Endothelial cell of umbilical vein (primary cell): ENCODE measurements around the gene STIMATE.

Source experiments
- CTCF ChIP-seq, 2 donors: IDR thresholded peaks; 1 replicate in 1 of 2; 2 replicates in 1 of 2; pipeline ENCODE4 v1.5.1; 2011; ENCODE audit warnings: low read length in 2 of 2, mild to moderate bottlenecking in 2 of 2, moderate library complexity in 2 of 2, control low read depth in 1 of 2, inconsistent platforms in 1 of 2, low read depth in 1 of 2; ENCODE audit not compliant: insufficient read depth in 1 of 2; ENCODE audit errors: extremely low read depth in 1 of 2
- EZH2 ChIP-seq: IDR thresholded peaks from 2 replicates; pipeline ENCODE4 v1.6.1; 2012; ENCODE audit warnings: borderline replicate concordance, low read depth, mild to moderate bottlenecking, moderate library complexity, low read length, inconsistent platforms; ENCODE audit not compliant: severe bottlenecking
- FOS ChIP-seq: IDR thresholded peaks from 2 replicates; pipeline ENCODE4 v1.6.1; 2011; ENCODE audit warnings: mild to moderate bottlenecking, low read length, moderate library complexity, borderline replicate concordance; ENCODE audit not compliant: insufficient read depth
- JUN ChIP-seq: IDR thresholded peaks from 2 replicates; pipeline ENCODE4 v1.6.1; 2011; ENCODE audit warnings: borderline replicate concordance, low read depth; ENCODE audit not compliant: insufficient read length, insufficient read depth
- MAX ChIP-seq: IDR thresholded peaks from 2 replicates; pipeline ENCODE4 v1.6.1; 2011; ENCODE audit not compliant: insufficient read depth, insufficient read length
- POLR2A ChIP-seq: IDR thresholded peaks from 2 replicates; pipeline ENCODE4 v1.6.1; 2012; ENCODE audit warnings: low read depth, mild to moderate bottlenecking, control low read depth, low read length
- POLR2AphosphoS5 ChIP-seq: IDR thresholded peaks from 2 replicates; pipeline ENCODE4 v1.6.1; 2012; ENCODE audit warnings: low read depth, mild to moderate bottlenecking, control low read depth, low read length, moderate library complexity; ENCODE audit not compliant: insufficient read depth

GRCh38 chr3:52881871-52882270 lies 15.5 kb downstream of the STIMATE start:
- TF ChIP-seq CTCF (IDR thresholded peaks at IDR 0.05; ENCODE audit: extremely low read depth in 1 of 2, insufficient read depth in 1 of 2, low read depth in 1 of 2, low read length in 2 of 2) = no peak
- TF ChIP-seq POLR2A = no peak
- no peak for TF ChIP-seq EZH2
- no peak for TF ChIP-seq FOS
- no peak for TF ChIP-seq POLR2AphosphoS5
- no peak for TF ChIP-seq MAX
- TF ChIP-seq JUN = no peak
